NCI-H510A treated with DMSO at 0.1 percent for 48 hours (cell line): Measurements from ENCODE around the gene TIMM10.

Source experiments
- DNase-seq: peaks from one replicate; lab custom pipeline; 2025; lab: John Stamatoyannopoulos, UW

The TIMM10 gene, protein sequence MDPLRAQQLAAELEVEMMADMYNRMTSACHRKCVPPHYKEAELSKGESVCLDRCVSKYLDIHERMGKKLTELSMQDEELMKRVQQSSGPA

DNA sequence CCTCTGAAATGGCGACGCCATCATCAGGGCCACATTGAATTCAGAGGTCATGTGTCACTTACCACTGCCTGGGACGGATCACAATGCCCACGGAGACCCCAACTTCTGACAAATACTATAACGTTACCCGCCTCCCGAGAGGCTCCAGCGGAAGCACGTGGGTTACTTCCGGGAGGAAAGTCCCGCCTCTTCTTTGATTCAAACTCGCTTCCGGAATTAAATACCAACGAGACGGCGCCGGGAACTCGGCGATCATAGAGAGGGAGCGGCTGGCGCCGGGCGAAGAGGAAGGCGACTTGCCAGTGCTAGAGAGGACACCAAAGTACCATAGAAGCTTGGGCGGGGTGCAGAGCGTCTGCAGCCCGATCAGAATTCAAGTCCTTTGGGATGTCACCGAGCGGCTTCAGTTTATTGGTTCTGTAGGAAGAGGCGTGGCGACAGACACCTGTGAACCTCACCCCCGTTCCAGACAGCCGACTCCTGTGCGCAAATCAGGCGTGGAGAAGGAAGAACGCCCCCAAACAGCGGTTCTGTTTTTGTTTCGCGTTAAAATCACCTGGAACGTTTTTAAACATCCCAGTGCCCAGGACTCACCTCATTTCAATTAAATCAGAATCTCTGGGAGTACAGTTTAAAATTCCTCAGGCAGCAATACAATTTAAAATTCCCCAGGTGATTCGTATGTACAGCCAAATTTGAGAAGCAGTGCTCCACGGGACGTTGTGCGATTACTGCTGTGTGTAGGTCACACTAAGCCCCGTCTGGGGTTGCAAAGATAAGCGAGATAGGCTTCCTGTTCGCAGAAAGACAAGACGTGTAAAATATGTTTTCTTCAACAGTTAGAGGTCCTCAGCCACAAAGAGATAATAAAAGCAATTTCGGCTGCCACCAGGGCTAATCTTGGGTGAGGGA, at the start of gene TIMM10:
TSS of gene TIMM10 (minus strand) at position 159 of the 912 bp plus-strand sequence. CDS start 565 bp downstream, outside the sequence.
- DNase-seq, result peak; percentile 98

DNA sequence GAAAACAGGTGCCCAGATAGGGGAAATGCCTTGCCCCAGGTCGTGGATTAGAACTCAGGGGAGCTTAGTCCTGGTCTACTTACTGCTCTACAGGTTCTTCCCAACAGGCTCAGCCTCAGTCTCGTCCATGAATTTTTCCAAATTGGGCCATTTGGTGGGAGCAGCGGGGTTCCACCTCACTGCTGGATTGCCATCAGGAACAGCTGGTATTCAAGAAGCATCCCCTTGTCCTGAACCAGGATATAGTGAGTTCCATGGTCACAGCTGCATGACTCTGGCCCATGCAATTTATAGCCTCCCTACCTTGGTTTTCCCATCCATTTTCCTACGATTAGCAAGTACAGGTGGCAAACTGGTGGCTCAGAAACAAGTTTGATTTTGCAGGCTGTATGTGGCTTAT, 43.5 kb upstream of the TIMM10 start:
- DNase-seq, result no peak

DNA sequence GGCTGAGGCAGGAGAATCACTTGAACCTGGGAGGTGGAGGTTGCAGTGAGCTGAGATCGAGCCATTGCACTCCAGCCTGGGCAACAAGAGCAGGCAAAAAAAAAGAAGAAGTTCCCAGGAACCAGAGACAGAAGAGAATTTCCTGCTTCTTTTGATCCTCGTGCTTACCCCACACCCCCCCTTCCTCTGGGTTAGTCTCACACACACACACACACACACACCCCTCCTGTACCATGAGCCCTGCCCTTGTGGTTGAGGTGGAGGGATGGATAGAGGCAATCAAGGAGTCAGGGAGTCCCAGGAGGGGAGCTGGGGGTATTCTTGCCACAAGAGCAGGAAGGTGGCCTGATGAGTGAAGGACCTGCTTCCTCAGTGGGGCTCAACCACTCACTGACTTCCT, 41.1 kb upstream of the TIMM10 start:
- no peak for DNase-seq

DNA sequence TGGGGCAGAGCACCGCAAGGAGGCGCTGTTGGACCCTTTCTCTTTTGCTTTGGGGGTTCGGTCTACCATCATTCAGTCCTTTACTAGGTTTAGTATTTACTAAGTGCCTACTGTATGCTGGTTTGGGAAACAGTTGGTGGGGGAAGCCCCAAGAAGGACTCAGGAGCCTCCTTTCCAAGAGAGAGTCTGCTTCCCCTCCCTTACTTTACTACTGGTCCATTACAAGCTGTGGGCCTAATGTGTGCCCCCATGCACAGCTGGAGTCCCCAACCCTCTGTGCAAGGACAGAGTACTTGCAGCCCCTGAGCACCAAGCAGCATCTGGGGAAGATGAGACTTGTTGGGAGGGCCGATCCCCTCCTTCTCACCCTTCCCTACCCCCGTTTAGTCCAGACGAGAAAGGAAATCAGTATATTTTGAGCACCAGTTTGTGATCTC, 37.8 kb upstream of the TIMM10 start:
- no peak for DNase-seq

DNA sequence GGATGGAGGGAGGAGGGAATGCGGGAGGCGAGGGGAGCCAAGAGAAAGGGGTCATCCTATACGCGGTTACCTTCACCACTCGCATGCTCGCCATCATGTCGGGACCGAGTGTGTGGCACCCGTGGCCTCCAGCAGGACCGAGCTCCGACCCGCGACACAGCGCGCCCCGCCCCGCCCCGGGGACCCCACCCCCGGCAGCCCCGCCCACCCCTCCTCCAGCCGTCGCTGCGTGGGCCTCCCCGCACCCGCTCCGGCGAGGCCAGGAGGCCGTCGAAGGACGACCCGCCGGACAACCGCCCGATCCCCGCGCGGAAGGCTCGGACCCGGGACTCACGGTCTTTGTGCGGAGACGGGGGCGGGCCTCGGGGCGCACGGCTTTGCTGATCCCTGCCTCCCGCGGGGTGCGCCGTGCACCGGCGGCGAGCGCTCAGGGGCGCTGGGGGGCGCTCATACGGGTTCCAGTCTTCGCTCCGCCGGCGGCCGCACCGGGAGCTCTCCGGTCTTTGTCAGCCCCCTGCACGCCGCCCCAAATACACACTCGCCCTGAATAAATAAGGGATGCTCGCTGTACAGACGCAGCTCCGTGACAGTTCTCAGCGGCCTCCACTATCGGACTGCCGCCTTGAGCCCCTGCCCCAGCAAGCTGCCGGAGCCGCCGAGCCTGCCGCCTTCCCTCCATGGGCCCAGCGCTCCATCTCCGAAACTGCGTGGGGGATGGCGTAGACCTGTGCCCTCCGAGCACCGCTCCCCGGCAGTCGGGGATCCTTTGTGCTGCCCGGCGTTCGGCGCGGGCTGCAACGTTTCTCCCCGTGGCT, 37.2 kb upstream of the TIMM10 start, which contains the start of gene UBE2L6:
TSS of gene UBE2L6 (minus strand) at position 158 of the 815 bp plus-strand sequence. CDS start at position 97, 61 bp downstream.
- peak; percentile 43 for DNase-seq

GRCh38 chr11:57566905-57567514, 36.5 kb upstream of the TIMM10 start:
- DNase-seq, result peak; percentile 0

GRCh38 chr11:57566005-57566904, 35.7 kb upstream of the TIMM10 start:
- peak; percentile 50 for DNase-seq

DNA sequence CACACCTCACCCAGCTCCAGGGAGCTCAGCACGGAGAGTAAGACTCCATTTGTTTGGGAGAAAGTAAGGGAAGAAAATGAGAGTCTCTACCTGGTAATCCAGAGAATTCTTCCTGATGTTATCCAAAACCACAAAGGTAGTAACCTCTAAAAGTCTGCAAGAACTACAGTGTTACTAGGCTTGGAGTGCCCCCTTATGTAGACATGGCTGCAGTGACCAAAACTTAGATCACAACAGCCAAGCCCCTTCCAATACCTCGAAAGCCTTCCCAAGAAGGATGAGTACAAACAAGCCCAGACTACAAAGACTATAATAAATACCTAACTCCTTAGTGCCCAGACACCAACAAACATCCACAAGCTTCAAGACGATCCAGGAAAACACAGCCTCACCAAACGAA, 32.0 kb upstream of the TIMM10 start:
- no peak for DNase-seq

DNA sequence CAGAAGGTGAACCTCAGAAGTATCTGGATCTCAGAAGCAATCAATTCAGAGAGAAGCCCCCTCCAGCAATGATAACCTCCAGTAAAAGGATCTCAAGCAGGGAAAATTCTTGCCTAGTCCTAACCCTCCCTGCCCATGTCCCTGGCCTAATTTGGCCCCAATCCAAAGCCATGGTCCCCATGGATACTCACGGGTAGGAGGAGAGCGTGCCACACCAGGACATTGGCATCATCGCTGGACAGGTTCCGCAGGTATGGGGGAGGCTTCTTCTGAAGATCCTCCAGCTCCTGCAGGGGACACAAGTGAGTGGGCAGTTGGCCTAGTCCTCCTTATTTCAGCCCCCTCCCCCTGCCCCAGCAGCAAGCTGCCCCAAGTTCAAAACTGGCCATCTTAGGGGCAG, 29.6 kb upstream of the TIMM10 start:
- peak; percentile 0 for DNase-seq

DNA sequence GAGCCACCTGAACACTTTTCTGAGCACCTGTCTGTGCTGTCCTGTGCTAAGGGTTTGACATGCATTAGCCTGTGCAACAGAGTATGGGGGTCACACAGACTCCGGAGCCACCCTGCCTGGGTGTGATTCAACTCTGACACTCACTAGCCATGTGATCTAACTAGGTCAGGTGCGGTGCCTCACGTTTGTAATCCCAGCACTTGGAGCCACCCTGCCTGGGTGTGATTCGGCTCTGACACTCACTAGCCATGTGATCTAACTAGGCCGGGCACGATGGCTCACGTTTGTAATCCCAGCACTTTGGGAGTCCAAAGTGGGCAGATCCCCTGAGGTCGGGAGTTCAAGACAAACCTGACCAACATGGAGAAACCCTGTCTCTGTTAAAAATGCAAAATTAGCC, 25.5 kb upstream of the TIMM10 start:
- no peak for DNase-seq

- no peak for DNase-seq
Measured at GRCh38 chr11:57555393-57555792, 24.8 kb upstream of the TIMM10 start.

- no peak for DNase-seq
Measured at GRCh38 chr11:57552479-57552878, 21.9 kb upstream of the TIMM10 start.

DNA sequence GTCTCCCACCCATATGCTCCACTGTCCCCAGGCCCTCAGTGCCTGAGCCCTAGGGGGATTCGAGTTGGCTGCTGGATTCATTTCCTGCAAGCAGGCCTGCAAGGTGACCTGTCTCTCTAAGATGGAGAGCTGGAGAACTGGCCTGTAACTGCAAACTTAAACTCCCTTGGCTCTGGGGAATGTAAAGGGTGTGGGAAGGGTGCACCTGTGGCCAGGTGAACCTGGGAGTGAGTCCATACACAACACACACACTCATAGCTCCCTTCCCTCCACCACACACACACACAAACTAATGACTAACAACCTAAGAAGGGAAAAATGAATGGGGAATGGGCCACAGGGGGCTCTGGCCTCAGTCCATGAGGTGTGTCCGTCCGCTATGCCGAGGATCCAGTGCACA, 21.4 kb upstream of the TIMM10 start:
- no peak for DNase-seq

GRCh38 chr11:57549983-57550382, 19.4 kb upstream of the TIMM10 start:
- no peak for DNase-seq

- DNase-seq, result no peak
Measured at GRCh38 chr11:57547854-57548377, 17.4 kb upstream of the TIMM10 start.

DNA sequence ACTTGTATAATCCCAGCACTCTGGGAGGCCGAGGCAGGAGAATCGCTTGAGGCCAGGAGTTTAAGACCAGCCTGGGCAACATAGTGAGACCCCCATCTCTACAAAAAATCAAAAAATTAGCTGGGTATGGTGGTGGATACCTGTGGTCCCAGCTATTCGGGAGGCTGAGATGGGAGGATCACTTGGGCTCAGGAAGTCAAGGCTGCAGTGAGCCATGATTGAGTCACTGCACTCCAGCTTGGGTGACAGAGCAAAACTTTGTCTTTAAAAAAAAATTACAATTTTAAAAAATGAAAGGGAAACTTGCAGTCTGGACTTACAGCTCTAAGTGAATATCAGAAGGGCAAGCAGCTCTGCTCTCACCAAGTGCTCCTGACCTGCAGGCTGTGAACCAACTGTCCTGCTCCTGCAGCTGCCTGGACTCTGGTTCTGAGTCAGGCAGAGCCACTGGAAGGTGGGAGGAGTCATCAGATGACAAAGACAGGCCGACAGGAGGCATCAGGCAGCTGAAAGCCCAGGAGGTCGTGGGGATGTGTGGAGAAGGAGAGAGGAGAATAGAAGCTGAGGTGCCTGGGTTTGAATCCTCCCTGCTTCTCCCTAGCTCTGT, 16.4 kb upstream of the TIMM10 start:
- peak; percentile 3 for DNase-seq

- no peak for DNase-seq
Measured at GRCh38 chr11:57546451-57546850, 15.9 kb upstream of the TIMM10 start.

DNA sequence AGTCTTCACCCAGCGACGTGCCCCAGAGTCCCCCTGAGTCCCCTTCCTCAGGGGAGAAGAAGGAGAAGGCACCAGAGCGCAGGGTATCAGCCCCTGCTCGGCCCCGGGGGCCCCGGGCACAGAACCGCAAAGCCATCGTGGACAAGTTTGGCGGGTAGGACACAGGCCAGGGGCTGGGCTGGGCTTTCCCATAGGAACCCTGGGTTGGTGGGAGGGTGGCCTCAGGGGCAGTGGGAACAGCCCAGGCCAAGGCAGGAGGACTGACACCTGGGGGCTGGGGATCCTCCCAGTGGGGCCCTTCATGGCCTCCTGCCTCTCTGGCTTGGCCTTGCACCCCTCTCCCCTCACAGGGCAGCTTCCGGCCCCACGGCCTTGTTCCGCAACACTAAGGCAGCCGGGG, 15.3 kb upstream of the TIMM10 start:
- no peak for DNase-seq

DNA sequence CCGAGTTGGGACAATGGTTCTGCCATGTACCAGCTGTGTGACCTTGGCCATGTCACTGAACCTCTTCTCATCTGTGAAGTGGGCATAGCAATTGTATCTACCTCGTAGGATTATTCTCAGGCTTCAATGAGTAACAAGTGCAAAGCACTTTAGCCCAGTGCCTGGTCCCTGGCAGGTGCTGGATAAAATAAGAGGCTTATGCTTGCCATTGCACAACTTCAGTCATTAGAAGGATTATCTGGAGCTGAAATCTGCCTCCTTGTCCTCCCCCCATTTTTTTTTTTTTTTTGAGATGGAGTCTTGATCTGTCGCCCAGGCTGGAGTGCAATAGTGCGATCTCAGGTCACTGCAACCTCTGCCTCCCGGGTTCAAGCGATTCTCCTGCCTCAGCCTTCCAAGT, 14.0 kb upstream of the TIMM10 start:
- DNase-seq, result no peak

- no peak for DNase-seq
Measured at GRCh38 chr11:57543593-57543992, 13.0 kb upstream of the TIMM10 start.
